Choroid plexus epithelial cell (primary cell): ENCODE measurements around the gene PDCD11.

Experiments used
- DNase-seq: peaks from one replicate; pipeline ENCODE4 v3.0.0-alpha.2; 2010; ENCODE audit warnings: low read depth
- H3K4me3 ChIP-seq: 2 replicates; pipeline ENCODE4 v1.5.1; 2011; ENCODE audit warnings: low read depth, mild to moderate bottlenecking, control low read depth, low read length, moderate library complexity
- CTCF ChIP-seq: conservative IDR thresholded peaks from 2 replicates; pipeline ENCODE4 v1.5.1; 2011; ENCODE audit warnings: low read depth, mild to moderate bottlenecking, control low read depth, inconsistent platforms, low read length, moderate library complexity

The PDCD11 gene

DNA sequence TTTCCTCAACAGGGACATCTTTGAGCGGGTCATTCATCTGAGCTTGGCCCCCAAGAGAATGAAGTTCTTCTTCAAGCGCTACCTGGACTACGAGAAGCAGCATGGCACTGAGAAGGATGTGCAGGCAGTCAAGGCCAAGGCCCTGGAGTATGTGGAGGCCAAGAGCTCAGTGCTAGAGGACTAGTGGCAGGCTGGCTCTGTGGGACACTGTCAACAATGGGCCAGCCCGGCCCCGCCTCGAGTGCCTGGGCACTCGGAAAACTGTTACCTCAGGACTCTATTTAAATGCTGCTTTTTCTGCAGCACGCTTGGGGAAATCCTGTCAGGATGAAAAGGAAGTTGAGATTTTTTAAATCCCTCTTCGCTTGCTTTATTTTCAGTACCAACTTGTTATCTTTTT, 48.9 kb downstream of the PDCD11 start:
- TF ChIP-seq CTCF, result no peak
- no peak for DNase-seq
- no peak overlapping the region for H3K4me3 ChIP-seq

GRCh38 chr10:103445767-103446567, 49.5 kb downstream of the PDCD11 start:
- no peak for TF ChIP-seq CTCF
- DNase-seq, result no peak

GRCh38 chr10:103447187-103447586, 50.8 kb downstream of the PDCD11 start:
- no peak for TF ChIP-seq CTCF

More at GRCh38 chr10:103445767-103446567, 49.5 kb downstream of the PDCD11 start:
- no peak overlapping the region for H3K4me3 ChIP-seq

GRCh38 chr10:103448746-103449145, 52.3 kb downstream of the PDCD11 start:
- no peak for TF ChIP-seq CTCF
- DNase-seq, result peak; percentile 81
- H3K4me3 ChIP-seq, result no peak overlapping the region

More at GRCh38 chr10:103447187-103447586, 50.8 kb downstream of the PDCD11 start:
- no peak overlapping the region for H3K4me3 ChIP-seq
- DNase-seq, result no peak

DNA sequence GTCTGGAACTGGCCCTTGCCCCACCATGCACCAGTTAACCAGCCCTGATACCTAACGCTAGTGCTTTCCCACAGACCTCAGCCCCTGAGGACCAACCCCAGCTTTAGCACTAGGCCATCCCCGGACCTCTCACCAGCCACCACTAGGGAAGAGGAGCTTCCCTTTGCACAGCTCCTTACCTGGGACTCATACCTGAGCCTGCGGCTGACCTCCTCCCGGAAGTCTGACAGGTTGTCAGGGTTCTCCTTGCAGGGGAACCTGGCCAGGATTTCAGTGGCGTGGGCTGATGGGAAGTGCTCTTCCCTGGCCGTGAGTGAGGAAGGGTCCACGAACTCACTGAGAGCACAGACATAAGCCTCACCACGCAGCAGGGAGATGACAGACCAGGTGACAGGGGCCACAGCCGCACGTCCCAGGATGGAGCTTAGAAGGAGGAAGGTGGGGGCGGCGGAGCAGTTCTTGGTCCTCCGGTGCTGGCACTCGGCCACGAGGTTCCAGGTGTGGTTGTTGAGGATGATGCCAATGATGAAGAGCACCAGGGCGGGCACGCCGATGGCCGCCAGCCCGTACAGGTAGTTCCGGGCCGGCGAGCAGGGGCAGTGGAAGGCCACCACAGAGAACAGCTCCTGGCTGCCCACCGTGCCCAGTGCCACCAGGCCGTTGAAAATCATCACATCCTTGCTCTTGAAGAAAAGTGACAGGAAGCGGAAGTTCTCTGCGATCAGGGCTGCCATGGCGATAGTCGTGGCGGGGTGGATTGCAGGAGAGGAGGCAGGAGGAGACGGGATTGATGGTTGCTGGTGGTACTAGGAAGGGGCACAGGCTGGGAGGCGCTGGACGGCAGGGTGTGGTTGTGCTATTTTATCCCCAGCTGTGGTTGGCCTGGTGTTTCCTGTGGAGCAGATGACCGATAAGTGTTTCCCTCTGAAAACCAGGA, 53.0 kb downstream of the PDCD11 start:
- DNase-seq, result no peak
- no peak overlapping the region for H3K4me3 ChIP-seq
- no peak for TF ChIP-seq CTCF

- no peak for TF ChIP-seq CTCF
- DNase-seq, result no peak
- H3K4me3 ChIP-seq, result no peak overlapping the region
These were observed 53.8 kb downstream of the PDCD11 start for GRCh38 chr10:103450201-103450695.
